Colonic mucosa (tissue), 4 donors: ENCODE measurements around the gene TLL2. TPM values are rescaled to one million over a fixed set of nuclear protein-coding genes. Genes with fewer than 3 reads are reported as not detected.

Experiments
- DNase-seq: peaks from one replicate; pipeline ENCODE4 v3.0.0-alpha.2; 2020
- H3K27ac ChIP-seq: fragments of 200-600 bp; one replicate; pipeline ENCODE4 v1.8.0; 2021
- H3K27me3 ChIP-seq: fragments of 200-600 bp; one replicate; pipeline ENCODE4 v1.8.0; 2021
- H3K36me3 ChIP-seq: fragments of 200-600 bp; one replicate; pipeline ENCODE4 v1.8.0; 2021
- H3K4me1 ChIP-seq: fragments of 200-600 bp; one replicate; pipeline ENCODE4 v1.8.0; 2021; ENCODE audit warnings: mild to moderate bottlenecking
- H3K4me3 ChIP-seq: fragments of 200-600 bp; one replicate; pipeline ENCODE4 v1.8.0; 2021
- H3K9ac ChIP-seq, 2 donors: one replicate each; pipeline ENCODE4 v1.7.0; 2013; ENCODE audit warnings: control low read depth in 2 of 2, low read depth in 2 of 2, low read length in 2 of 2
- H3K9me3 ChIP-seq: fragments of 200-600 bp; one replicate; pipeline ENCODE4 v1.8.0; 2021
- intact Hi-C: fragments of 100-400 bp; cut with DNase I; formaldehyde crosslinking; loops from one replicate; pipeline ENCODE4 v1.14.1; 2022
- total RNA-seq, 2 donors: library from RNA; stranded (reverse); fragmentation: NEBNext Ultra II Directional in 1 of 2; extraction: Animal tissue kit (Norgen Biotek cat#: 25700) in 1 of 2; gene quantifications; one replicate each; pipeline ENCODE4 v1.2.1, GENCODE V29; 2021
- TF ChIP-seq, protein P1 (sequence below): fragments of 200-600 bp; IDR thresholded peaks from one replicate; pipeline ENCODE4 v1.8.0; 2022; ENCODE audit warnings: antibody characterized with exemption, mild to moderate bottlenecking
- donor health status: healthy.
- donor health status: DM: no; HTN: no; CAD: no.
- donor health status: DM: no; HTN: no; CAD: no.

Gene TLL2
- total RNA-seq, 2 donors from 2014 or later: 0.30 to 0.45 TPM

DNA sequence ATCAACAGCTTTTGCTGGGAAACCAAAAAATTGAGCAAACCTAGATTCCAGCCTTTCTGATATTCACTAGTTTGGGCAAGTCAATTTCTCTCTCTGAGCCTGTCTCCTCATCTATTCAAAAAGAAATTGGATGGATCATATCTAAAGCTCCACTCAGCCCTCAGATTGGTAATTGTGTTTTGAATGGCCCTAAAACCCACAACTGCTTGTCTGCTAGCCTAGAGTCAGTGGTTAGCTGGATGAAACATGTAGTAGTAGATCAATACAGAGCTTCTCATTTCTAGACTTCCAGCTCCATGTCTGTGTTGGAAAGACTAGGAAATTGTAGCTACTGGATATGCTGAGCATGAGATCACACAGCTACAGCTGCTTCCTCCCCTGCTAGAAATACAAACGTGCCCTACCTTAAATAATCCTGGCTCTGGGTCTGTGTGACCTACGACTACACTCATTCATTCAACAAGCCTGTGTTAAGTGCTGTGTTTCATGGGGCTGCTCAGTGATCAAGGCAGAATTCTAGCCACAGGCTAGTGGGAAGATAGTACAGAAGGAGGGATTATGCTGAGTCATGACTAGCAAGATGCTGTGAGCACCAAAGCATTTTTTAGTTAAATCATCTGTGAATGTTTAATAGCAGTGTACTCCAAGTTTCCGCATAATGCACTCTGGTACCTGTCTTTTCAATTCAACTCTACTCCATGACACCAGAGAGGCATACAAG lies 193.8 kb downstream of the TLL2 start:
- Histone ChIP-seq H3K4me3 (no peak overlapping the region), H3K36me3 (no peaks in the 10 kb centered on the region), H3K9ac (no peak overlapping the region), H3K4me1 (no peaks in the 10 kb centered on the region), H3K27me3 (no peaks in the 10 kb centered on the region), H3K27ac (no peak overlapping the region), H3K9me3 (no peaks in the 10 kb centered on the region)
- no peak for DNase-seq
- TF ChIP-seq, protein P1, sequence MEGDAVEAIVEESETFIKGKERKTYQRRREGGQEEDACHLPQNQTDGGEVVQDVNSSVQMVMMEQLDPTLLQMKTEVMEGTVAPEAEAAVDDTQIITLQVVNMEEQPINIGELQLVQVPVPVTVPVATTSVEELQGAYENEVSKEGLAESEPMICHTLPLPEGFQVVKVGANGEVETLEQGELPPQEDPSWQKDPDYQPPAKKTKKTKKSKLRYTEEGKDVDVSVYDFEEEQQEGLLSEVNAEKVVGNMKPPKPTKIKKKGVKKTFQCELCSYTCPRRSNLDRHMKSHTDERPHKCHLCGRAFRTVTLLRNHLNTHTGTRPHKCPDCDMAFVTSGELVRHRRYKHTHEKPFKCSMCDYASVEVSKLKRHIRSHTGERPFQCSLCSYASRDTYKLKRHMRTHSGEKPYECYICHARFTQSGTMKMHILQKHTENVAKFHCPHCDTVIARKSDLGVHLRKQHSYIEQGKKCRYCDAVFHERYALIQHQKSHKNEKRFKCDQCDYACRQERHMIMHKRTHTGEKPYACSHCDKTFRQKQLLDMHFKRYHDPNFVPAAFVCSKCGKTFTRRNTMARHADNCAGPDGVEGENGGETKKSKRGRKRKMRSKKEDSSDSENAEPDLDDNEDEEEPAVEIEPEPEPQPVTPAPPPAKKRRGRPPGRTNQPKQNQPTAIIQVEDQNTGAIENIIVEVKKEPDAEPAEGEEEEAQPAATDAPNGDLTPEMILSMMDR: no peak
- intact Hi-C loops: no loop called here

DNA sequence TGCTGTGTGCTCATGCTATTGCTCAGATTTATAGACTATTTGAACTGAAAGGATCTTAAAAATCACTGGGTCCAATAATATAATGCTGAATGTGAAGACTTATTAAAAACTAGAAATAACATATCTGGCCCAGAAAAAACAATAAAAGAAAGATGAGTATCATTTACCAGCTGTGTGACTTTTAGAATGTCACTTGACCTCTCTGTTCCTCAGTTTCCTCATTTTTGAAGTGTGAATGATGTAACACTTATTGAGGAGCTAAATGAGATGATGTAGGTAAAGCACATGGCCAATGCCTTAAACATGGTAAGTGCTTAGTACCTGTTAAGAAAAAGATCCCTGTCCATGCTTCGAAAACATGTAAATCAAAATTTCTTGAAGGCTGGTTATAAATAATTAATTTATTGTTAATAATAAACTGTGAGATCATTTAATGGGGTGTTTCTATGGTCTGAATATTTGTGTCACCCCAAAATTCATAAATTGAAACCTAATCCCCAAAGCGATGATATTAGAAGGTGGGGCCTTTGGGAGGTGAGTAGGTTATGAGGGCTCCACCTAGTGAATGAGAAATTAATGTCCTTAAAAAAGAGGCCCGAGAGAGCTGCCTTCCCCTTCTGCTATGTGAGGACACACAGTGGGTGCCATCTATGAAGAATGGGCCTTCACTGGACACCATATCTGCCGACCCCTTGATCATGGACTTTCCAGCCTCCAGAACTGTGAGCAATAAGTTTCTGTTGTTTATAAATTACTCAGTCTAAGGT lies 196.5 kb downstream of the TLL2 start:
- intact Hi-C loops: no loop called here
- TF ChIP-seq, protein P1: no peak

More for the DNA sequence above, 196.5 kb downstream of the TLL2 start:
- no peaks in the 10 kb centered on the region for H3K27me3 ChIP-seq
- no peaks in the 10 kb centered on the region for H3K9me3 ChIP-seq
- DNase-seq: no peak
- no peak overlapping the region for H3K27ac ChIP-seq
- H3K4me1 ChIP-seq: no peaks in the 10 kb centered on the region
- no peak overlapping the region for H3K4me3 ChIP-seq
- H3K9ac ChIP-seq: no peak overlapping the region
- no peaks in the 10 kb centered on the region for H3K36me3 ChIP-seq

Other genes starting within 250 kb of the TLL2 start
- gene BLNK, start 242.4 kb downstream of the TLL2 start, total RNA-seq: 10 to 100 TPM; 13.5 to 24.0 TPM
- not detected for gene DNTT, start 209.5 kb downstream of the TLL2 start, total RNA-seq
- not detected for gene OPALIN, start 154.9 kb downstream of the TLL2 start, total RNA-seq
- 100 to 1,000 TPM; 285 to 392 TPM for gene TM9SF3, start 73.1 kb upstream of the TLL2 start, total RNA-seq
- 10 to 100 TPM; 10.9 to 12.4 TPM for gene PIK3AP1, start 206.6 kb upstream of the TLL2 start, total RNA-seq